Activated T-helper 9 cell treated with anti-CD3 and anti-CD28 coated beads, Interleukin-2, amount 50 U/mL, for 16 hours (primary cell): ENCODE measurements around the gene GABRG3.

Source experiments
- DNase-seq: peaks from one replicate; pipeline ENCODE4 v3.0.0-alpha.2; 2020; ENCODE audit warnings: low read depth

The GABRG3 gene

GRCh38 chr15:26970712-26971210 lies at the start of gene GABRG3:
TSS of gene GABRG3 (plus strand) at chr15:26971181.
- no peak for DNase-seq

- no peak for DNase-seq
Observed at GRCh38 chr15:26921433-26921832, 49.5 kb upstream of the GABRG3 start.

- DNase-seq = no peak
Observed at GRCh38 chr15:26926081-26926480, 44.9 kb upstream of the GABRG3 start.

- no peak for DNase-seq
Observed at GRCh38 chr15:26928051-26928450, 42.9 kb upstream of the GABRG3 start.

- DNase-seq = no peak
Observed at GRCh38 chr15:26929588-26929987, 41.4 kb upstream of the GABRG3 start.

GRCh38 chr15:26934848-26935247 lies 36.1 kb upstream of the GABRG3 start:
- no peak for DNase-seq

GRCh38 chr15:26935322-26935721 lies 35.7 kb upstream of the GABRG3 start:
- DNase-seq = no peak

GRCh38 chr15:26936502-26936901 lies 34.5 kb upstream of the GABRG3 start:
- no peak for DNase-seq

GRCh38 chr15:26937134-26937533 lies 33.8 kb upstream of the GABRG3 start:
- no peak for DNase-seq

- no peak for DNase-seq
Observed at GRCh38 chr15:26939398-26939797, 31.6 kb upstream of the GABRG3 start.

- no peak for DNase-seq
Observed at GRCh38 chr15:26941489-26941888, 29.5 kb upstream of the GABRG3 start.

GRCh38 chr15:26943866-26944265 lies 27.1 kb upstream of the GABRG3 start:
- DNase-seq = no peak

- DNase-seq = no peak
Observed at GRCh38 chr15:26945046-26945445, 25.9 kb upstream of the GABRG3 start.

GRCh38 chr15:26950001-26950400 lies 21.0 kb upstream of the GABRG3 start:
- no peak for DNase-seq

- no peak for DNase-seq
Observed at GRCh38 chr15:26954403-26954802, 16.6 kb upstream of the GABRG3 start.

- no peak for DNase-seq
Observed at GRCh38 chr15:26967719-26968269, 3.2 kb upstream of the GABRG3 start.

GRCh38 chr15:26968806-26969205 lies 2.2 kb upstream of the GABRG3 start:
- DNase-seq = no peak

- no peak for DNase-seq
Observed at GRCh38 chr15:26971271-26972018, 464 bp downstream of the GABRG3 start.

GRCh38 chr15:26972636-26973035 lies 1.7 kb downstream of the GABRG3 start:
- DNase-seq = no peak

- no peak for DNase-seq
Observed at GRCh38 chr15:26974120-26974780, 3.3 kb downstream of the GABRG3 start.

- no peak for DNase-seq
Observed at GRCh38 chr15:26981492-26981891, 10.5 kb downstream of the GABRG3 start.

- no peak for DNase-seq
Observed at GRCh38 chr15:26983822-26984221, 12.8 kb downstream of the GABRG3 start.

GRCh38 chr15:26985050-26985449 lies 14.1 kb downstream of the GABRG3 start:
- DNase-seq = no peak
